Gastroesophageal sphincter (tissue), 3 donors: ENCODE measurements around the gene EHMT1.

Experiments used
- POLR2A ChIP-seq, 2 donors: fragments of 450-650 bp; IDR thresholded peaks; one replicate each; pipeline ENCODE4 v1.6.1; 2017; ENCODE audit warnings: antibody characterized with exemption in 2 of 2, mild to moderate bottlenecking in 2 of 2, moderate library complexity in 1 of 2
- TF ChIP-seq, protein P1 (sequence below), 4 experiments: fragments of 200-600 bp in 2 of 4; fragments of 450-650 bp in 2 of 4; sonication (generic) in 1 of 4; IDR thresholded peaks; one replicate each; pipeline ENCODE4 v1.5.1; 2017 to 2019; ENCODE audit warnings: antibody characterized with exemption in 4 of 4, mild to moderate bottlenecking in 2 of 4, moderate library complexity in 2 of 4

DNA sequence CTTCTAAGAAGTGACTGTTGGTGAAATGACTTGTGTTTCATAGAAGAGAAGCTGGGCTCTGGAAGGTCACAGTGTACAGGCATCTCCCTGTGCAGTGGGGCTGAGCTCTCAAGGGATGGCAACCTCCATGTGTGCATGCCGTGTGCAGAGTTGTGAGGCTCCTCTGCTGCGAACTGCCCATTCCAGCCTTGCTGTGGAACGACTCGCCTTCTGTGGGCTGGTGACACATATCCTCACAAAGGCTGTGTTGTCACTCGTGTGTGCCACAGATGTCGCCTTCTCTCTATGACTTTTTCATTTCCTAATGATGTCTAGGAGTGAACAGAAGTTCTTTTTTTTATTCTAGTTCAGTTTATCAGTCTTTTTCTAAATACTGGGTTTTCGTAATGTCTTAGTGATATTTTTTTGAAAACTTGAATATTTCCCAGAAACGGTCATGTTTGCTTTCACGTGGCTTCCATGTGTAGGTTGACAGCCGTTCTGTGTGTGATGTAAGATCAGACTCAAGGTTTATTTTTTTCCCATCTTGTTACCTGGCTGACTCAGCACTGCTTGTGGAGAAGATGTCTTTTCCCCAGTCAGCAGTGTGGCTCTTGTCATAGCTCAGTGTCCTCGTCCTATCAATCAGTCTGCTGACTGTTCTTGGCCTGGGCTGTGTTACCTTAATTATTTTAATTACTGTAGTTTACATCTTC is 201.5 kb downstream of the EHMT1 start:
- no peak for TF ChIP-seq POLR2A (IDR thresholded peaks at IDR 0.05)
- TF ChIP-seq, protein P1, sequence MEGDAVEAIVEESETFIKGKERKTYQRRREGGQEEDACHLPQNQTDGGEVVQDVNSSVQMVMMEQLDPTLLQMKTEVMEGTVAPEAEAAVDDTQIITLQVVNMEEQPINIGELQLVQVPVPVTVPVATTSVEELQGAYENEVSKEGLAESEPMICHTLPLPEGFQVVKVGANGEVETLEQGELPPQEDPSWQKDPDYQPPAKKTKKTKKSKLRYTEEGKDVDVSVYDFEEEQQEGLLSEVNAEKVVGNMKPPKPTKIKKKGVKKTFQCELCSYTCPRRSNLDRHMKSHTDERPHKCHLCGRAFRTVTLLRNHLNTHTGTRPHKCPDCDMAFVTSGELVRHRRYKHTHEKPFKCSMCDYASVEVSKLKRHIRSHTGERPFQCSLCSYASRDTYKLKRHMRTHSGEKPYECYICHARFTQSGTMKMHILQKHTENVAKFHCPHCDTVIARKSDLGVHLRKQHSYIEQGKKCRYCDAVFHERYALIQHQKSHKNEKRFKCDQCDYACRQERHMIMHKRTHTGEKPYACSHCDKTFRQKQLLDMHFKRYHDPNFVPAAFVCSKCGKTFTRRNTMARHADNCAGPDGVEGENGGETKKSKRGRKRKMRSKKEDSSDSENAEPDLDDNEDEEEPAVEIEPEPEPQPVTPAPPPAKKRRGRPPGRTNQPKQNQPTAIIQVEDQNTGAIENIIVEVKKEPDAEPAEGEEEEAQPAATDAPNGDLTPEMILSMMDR (IDR thresholded peaks at IDR 0.05) = no peak
